GM19438 (cell line): ENCODE results near the gene MRFAP1.
"Not testable (repeated sequence)": the region's sequence is repeated elsewhere in the genome, so short reads cannot be mapped to it uniquely, and the experiment has no call there.

ENCODE experiments used
- ATAC-seq: cut with Tn5 transposase; IDR thresholded peaks from one replicate; pipeline ENCODE4 v1.9.1; 2021; ENCODE audit warnings: low read depth; ENCODE audit not compliant: unreplicated experiment

Gene MRFAP1

DNA sequence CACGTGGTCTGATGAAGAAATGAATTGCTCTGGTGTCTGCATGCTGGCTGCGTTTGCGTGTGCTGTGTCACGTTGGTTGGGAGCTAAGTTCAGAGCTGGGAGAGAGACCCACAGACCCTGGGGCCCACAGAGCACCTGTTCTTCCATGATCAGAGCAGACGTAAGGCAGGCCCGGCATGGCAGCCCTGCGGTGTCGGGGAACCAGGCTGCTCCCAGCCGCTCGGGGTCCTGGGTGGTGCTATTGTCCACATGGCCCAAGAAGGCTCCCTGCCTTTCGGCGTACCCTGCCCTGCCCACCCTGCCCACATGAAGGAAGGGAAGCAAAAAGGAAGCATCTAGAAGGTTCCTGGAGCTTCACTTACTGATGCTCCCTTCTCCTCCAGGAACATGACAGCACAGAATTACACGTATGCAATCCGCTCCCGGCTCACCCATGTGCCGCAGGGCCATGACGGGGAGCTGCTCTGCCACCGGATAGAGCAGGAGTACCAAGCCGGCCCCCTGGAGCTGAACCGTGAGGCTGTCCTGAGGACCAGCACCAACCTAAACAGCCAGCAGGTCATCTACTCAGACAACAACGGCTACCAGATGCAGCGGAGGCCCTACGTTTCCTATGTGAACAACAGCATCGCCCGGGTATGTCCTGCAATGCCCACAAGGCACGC lies 30.9 kb upstream of the MRFAP1 start:
- no peak for ATAC-seq

DNA sequence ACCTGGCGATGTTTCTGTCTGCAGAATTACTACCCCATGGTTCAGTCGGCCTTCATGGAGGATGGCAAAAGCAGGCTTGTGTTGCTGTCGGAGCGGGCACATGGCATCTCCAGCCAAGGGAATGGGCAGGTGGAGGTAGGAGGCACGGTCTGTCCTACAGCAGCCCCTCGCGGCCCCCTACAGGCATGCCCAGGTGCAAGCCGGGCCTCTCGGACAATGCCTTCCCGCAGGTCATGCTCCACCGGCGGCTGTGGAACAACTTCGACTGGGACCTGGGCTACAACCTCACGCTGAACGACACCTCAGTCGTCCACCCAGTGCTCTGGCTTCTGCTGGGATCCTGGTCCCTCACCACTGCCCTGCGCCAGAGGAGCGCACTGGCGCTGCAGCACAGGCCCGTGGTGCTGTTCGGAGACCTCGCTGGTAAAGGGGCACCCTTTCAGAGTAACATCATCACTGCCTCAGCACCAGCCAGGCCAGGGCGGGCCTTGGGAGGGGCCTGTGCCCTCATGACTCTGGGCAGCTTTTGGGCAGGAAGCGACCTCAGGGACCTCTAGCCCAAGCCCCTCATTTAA lies 29.5 kb upstream of the MRFAP1 start:
- no peak for ATAC-seq

DNA sequence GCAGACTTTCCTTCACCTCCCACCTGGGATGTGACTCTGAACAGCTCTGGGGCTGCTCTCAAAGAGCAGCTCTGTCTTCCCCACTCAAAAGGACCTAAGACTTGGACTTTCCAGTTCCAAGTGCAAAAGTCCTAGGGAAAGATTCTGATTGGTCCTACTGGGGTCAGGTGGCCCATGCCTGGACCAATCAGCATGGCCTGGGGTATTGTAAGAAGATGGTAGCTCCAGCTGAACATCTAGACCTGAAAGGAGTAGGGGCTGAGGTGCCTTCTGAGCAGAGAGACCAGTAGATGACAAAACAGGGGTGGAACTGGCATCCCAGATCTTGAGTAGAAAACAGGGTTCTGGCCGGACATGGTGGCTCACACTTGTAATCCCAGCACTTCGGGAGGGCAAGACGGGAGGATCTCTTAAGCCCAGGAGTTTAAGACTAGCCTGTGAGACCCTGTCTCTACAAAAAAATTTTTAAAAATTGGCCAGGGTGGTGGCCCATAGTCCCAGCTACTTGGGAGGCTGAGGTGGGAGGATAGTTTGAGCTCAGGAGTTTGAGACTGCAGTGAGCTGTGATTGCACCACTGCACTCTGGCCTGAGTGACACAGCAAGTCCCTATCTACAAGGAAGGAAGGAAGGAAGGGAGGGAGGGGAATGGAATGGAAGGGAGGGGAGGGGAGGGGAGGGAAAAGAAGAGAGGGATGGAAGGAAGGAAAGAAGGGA lies 27.4 kb upstream of the MRFAP1 start:
- no peak for ATAC-seq

DNA sequence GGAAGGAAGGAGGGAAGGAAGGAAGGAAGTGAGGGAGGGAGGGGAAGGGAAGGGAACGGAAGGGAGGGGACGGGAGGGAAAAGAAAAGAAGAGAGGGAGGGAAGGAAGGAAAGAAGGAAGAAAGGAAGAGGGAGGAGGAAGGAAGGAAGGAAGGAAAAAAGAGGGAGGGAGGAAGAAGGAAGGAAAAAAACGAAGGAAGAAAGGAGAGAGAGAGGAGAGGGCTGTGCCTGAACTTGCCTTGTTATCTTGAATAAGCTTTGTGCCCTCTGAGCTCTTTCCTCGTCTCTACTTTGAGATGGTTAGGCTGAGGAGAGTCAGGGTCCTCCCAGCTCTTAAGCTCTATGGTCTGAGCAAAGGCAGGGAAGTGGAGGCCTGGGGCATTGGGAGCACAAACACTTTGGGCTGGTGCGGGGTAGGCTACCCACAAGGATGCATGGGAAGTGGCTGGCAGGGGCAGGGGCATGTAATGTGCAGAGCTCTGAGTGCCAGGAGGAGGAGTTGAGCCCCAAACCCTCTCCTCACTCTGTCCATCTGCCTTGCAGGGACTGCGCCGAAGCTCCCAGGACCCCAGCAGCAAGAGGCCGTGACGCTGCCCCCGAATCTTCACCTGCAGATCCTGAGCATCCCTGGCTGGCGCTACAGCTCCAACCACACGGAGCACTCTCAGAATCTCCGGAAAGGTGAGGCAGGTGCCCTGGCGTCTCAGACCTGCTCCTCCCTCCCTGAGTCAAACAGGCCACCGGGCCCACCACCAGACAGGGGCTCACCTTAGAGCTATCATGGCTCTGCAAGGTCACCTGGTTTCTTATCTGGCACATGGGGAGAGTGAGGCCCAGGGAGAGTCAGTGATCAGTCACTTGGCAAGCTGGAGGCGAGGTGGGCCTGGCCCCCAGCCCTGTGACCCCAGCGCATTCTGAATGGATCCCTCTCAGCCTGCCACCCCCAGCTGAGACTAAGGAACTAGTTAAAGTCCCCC lies 26.5 kb upstream of the MRFAP1 start:
- ATAC-seq = no peak

DNA sequence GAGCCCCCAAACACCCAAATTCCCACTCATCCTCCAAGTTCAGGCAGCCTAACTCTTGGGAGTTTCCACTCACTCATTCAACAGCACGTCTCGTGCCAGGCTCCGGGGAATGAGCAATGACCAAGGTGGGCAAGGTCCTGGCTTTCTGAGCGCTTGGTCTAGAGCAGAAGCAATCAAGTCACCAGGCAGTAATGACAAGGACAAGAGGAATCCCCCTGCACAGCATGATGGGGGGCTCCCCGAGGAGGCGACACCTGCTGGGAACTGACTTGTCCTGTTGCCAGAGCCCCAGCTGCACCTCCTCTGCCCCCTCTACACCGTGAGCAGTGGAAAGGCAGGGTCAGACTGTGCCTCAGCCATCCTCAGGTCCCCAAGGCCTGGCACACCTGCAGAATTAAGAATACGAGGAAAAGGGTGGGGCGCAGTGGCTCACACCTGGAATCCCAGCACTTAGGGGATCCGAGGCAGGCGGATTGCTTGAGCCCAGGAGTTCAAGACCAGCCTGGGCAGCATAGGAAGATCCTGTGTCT lies 25.7 kb upstream of the MRFAP1 start:
- no peak for ATAC-seq

DNA sequence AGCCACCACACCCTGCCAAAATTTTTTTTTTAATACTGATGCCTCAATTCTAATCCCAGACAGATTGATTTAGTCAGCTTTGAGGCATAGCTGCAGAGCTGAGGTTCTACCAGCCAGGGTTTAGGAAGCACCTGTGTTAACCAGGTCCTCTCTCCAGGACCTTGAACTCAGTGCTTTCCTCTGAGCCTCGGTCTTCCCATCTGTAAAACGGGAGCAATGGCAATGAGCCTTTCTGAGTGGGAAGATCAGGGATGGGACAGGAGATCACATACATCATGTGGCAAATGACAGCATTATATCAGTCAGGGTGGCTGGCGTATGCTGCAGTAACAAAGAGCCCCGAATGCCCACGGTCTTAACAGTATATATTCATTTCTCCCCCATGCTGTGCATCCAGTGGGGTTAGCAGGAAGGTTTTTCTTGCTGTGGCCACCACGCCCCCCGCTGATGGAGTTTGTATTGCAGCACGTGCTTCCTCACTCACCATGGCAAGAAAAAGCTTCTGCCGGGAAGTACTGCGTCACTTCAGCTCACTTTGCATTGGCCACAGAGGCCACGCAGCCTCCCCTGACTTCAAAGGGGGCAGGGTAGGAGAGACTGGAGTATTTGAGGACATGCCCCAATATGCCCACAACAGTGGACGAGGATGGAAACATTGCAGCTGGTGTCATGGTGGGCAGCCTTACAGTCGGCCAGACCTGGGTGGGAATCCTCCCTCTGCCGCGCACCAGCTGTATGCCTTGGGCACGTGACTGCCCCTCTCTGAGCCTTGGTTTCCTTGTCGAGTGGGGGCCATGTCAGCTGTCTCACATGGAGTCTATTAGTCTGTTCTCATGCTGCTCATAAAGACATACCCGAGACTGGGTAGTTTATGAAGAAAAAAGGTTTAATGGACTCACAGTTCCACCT lies 24.1 kb upstream of the MRFAP1 start:
- no peak for ATAC-seq

DNA sequence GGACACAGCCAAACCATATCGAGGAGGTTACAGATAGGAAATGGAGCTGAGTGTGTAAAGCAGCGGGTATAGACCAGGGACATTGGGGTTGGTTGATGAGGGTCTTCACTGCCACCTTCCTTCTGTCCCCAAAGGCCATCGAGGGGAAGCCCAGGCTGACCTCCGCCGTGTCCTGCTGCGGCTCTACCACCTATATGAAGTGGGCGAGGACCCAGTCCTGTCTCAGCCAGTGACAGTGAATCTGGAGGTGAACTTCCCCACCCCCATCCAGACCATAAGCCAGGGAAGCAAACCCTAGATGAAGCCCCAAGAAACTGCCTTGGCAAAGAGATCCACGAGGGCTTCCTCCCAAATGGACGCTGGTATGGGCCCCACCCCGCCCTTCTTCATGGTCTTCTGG lies 23.2 kb upstream of the MRFAP1 start:
- ATAC-seq = no peak

DNA sequence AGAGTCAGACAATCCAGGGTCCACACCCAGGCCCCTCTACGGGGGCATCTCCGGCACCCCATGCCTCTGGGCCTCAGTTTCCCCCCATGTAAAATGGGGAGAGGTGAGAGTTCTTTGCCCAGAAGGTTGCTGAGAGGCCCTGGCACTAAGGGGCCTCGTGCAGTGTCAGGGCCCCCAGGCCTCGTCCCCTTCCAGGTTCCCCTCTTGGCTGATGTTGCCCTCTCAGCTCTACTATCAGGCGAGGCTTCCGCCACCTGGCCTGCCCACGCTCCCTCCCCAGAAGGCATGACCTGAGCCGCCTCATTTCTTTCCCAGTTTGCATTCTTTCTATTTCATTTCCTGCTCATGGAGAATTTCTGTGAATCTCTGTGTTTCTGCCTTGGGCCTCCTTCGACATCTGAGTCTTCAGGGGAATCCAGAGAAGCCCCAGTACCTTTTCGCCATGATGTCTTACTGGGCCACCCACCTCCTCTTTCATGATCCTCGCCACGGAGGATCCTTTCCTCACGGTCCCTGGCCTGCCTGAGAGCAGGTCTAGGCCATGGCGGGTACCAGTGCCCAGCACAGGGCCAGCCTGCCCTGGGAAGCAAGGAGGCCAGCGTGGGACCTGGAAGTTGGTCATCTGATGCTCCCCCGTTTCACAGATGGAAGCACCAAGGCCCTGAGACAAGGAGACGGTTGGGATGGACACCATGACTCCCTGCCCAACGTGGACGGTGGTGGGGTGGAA lies 21.9 kb upstream of the MRFAP1 start:
- ATAC-seq = no peak

DNA sequence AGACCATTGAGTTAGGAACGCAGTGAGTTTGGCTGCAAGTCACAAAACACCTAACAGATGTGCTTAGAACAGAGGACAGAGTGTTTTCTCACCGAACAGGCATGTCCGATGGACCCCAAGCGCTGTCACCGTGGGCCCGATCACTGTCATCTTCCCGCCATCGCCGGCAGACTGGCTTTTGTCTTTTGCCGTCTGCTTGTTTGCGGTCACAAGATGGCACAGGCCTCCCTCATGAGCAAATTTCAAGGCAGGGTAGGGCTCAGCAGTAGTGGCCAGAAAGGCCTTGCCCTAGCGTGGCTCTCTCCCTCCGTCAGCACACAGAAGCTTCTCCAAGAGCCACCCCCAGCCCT lies 21.4 kb upstream of the MRFAP1 start:
- no peak for ATAC-seq

DNA sequence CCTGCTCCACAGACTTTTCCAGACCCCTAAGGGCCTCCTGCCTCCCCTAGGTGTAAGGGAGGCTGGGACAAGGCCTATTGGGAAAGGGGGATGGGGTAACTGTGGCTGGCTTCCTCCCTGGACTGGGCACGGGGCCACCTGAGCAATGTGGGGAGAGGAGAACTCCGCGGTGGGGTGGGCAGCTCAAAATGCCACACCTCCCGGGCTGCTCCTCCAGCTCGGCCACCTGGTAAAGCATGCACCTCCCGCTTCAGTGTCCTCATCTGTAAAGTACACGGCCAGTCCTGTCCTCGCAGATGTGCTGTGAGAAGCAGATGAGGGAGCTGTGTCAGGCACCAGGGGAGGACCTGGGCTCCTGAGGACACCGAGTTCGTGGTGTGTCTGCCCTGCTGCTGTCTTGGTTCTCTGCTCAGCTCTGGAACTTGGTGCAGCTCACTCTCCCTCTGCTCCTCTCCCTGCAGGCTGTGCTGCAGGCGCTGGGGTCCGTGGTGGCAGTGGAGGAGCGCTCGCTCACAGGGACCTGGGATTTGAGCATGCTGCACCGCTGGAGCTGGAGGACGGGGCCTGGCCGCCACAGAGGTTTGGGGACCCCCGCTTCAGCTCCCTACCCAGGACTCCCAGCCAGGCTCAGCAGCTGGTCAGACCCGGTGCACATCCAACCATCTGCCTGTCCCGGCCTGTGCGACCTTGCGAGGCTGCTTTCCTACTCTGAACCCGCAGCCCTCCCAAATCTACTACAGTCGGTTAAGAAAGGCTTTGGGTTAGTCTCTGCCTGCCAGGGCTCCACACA lies 20.8 kb upstream of the MRFAP1 start:
- no peak for ATAC-seq

DNA sequence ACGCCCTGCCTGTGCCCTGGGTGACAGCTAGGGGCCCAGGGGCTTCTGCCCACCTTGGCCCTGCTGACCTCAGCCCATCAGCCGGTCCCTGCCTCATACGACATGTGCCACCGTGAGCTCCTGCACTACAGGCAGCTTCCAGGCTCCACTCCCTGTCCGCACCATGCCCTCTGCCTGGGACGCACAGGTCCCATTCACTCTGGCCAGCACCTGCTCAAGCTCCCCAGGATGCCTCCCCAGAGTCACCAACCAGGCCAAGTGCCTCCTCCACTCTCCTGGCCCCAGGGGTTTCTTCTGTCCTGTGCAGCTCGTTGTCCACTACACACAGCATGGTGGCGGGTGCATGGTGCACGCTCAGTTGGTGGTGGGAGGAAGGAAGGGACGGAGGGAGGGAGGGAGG lies 20.2 kb upstream of the MRFAP1 start:
- ATAC-seq = no peak

DNA sequence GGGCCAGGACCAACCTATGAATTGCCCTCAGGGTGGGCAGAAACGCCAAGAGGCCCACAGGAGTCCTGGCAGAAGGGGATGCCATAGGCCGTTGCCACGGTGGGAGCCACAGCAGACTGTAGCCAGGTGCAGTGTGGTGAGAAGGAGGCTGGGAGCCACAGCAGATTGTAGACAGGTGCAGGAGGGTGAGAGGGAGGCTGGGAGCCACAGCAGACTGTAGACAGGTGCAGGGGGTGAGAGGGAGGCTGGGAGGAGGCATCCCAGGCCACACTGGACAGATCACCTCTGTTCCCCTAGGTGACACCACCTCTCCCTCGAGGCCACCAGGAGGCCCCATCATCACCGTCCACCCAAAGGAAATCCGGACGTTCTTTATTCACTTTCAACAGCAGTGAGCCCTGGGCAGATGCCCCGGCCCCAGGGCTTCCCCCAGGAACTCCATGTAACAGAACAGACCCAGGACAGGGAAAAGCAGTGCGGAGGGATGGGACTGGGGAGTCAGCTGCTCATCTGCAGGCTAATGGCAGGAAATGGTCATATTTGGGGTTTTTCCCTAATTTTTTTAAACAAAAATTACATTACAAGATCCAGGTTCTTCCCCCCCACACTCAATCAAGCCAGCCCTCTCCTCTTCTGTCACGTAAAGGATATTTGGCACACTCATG lies 19.5 kb upstream of the MRFAP1 start:
- ATAC-seq = no peak

DNA sequence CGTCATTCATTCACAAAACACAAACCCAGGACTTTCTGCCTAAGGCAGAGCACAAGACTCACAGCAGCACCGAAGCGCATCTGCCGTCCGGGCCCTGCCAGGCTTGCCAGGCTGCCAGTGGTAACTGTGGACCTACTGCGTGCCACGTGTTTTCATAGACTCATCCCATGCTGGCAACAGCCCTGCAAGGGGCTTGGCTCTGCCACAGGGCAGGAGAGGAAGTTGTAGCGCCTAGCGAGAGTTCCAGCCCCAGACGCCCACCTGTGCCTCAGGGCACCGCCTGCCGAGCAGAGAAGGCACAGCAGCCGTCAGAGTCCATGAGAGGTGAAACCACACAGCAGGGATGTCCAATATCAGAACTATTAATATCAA lies 18.9 kb upstream of the MRFAP1 start:
- ATAC-seq = no peak

DNA sequence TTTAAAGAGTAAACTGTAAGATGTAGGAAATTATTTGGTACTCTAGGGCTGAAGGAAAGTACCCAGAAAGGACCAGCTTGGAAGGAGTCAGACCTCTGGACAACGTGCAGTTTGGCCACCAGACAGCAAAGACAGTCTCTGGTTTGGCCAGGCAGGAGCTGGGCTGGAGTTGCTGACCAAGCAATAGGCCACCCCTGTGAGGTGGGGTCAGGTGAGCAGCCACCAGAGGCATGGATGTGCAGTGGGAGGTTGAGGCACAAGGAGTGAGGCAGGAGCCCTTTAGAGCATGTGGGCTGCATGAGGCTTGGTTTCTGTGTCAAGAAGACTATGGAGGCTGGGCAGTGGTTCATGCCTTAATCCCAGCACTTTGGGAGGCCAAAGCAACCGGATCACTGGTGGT lies 17.7 kb upstream of the MRFAP1 start:
- no peak for ATAC-seq

DNA sequence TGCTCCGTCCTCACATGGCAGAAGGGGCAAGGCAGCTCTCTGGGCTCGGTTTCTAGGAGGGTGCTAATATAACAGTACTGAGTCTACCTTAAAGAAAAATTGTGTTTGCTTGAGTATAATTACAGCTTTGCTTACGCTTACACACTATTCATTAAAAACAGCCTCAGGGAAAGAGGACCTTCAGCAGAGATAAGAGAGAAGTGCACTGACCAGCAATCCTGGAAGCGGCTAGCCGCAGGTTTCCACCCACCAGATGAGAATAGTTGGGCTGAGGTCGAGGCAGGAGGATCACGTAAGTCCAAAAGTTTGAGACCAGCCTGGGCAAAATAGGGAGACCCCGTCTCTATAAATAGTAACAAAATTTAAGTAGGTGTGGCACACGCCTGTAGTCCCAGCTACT lies 15.2 kb upstream of the MRFAP1 start:
- ATAC-seq = no peak

DNA sequence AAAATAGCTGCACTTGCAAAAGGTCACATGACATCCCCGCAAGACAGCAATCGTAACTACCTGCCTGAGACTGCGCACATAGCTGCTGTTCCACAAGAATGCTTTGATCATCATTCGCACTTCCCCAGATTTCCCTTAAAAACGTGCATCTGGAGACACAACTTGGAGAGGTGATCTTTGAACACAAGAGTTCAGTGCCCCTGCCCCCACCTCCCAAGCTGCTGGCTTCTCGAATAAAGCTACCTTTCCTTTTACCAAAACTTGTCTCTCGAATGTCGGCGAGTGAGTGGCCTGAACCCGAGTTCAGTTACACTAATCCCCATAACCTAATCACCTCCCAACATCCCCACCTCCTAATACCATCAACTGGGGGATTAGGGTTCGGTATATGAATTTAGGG lies 14.4 kb upstream of the MRFAP1 start:
- no peak for ATAC-seq

DNA sequence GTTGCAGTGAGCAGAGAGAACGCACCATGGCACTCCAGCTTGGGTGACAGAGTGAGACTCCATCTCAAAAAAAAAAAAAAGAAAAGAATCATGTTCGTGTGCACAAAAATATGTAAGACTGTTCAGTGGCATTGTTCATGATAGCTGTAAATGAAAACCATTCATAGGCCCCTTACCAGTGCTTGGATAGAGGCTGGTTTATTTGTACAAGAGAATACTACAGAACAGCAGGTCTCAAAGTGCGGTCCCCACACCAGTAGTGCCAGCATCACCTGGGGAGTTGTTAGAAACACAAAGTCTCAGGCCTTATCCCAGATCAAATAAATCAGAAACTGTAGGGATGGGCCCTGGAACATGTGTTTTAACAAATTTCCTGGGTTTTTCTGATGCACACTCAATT lies 12.7 kb upstream of the MRFAP1 start:
- no peak for ATAC-seq

DNA sequence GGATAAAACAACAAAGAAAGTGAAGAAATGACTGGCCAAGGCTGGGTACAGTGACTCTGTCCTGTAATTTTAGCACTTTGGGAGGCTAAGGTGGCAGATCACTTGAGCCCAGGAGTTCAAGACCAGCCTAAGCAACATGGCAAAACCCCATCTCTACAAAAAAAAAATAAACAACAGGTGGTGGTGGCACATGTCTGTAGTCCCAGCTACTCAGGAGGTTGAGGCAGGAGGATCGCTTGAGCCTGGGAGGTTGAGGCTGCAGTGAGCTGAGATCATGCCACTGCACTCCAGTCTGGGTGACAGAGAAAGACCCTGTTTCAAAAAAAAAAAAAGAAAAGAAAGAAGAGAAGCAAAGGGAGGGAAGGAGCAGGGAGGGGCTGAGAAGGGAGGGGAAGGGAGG lies 12.0 kb upstream of the MRFAP1 start:
- not testable (repeated sequence) for ATAC-seq
